ENCODE measurements around the gene SINHCAF.
"Not testable (repeated sequence)": the region's sequence is repeated elsewhere in the genome, so short reads cannot be mapped to it uniquely, and the experiment has no call there.

Gene SINHCAF

GRCh38 chr12:31325877-31326631 lies at the start of gene SINHCAF:
SINHCAF (minus strand) TSS chr12:31326150; CDS start chr12:31298204, 27,946 bp downstream.
- peak; percentile 98 for DNase-seq (ENCODE audit: low read depth in 2 of 2, low spot score in 1 of 2)

- not testable (repeated sequence) for DNase-seq (ENCODE audit: low read depth in 2 of 2, low spot score in 1 of 2)
Observed at GRCh38 chr12:31375422-31375821, 49.5 kb upstream of the SINHCAF start.

DNA sequence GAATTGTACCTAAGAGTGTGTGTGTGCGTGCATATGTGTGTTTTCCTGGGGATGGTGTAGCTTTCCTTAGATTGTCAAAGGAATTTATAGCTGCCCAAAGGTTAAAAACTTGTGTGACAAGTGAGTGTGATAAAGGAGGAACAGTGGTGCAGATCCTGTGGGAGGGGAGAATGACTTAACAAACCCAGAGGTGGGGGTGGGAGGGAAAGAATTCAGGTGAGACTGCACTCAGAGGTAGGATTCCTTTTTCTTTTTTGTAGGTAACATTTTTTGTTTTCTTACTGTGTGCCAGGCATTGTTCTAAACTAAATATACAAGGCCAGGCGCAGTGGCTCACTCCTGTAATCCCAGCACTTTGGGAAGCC lies 45.3 kb upstream of the SINHCAF start:
- no peak for DNase-seq (ENCODE audit: low read depth in 2 of 2, low spot score in 1 of 2)

GRCh38 chr12:31370531-31371255 lies 44.7 kb upstream of the SINHCAF start:
- DNase-seq (ENCODE audit: low read depth in 2 of 2, low spot score in 1 of 2): no peak

- no peak for DNase-seq (ENCODE audit: low read depth in 2 of 2, low spot score in 1 of 2)
Observed at GRCh38 chr12:31369712-31370521, 44.0 kb upstream of the SINHCAF start.

GRCh38 chr12:31368666-31369361 lies 42.9 kb upstream of the SINHCAF start:
- no peak for DNase-seq (ENCODE audit: low read depth in 2 of 2, low spot score in 1 of 2)

- no peak for DNase-seq (ENCODE audit: low read depth in 2 of 2, low spot score in 1 of 2)
Observed at GRCh38 chr12:31366104-31366621, 40.2 kb upstream of the SINHCAF start.

DNA sequence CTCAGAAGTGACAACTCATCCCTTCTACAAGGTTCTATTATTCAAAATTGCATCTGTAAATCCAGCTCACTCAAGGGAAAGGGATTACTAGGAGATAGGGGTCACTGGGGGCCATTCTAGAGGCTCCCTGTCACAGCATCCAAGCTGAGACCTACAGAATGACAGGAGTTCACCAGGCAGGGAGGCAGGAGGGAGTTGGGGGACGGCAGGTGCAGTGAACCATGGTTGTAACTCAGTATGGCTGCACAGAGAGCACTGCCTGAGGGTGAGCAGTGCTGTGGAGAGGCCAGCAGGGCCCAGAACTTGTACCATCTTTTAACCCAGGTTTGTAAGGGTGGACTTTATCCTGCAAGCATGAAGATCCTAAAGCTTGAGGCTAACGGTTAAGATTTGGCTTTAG lies 37.9 kb upstream of the SINHCAF start:
- DNase-seq (ENCODE audit: low read depth in 2 of 2, low spot score in 1 of 2): no peak

DNA sequence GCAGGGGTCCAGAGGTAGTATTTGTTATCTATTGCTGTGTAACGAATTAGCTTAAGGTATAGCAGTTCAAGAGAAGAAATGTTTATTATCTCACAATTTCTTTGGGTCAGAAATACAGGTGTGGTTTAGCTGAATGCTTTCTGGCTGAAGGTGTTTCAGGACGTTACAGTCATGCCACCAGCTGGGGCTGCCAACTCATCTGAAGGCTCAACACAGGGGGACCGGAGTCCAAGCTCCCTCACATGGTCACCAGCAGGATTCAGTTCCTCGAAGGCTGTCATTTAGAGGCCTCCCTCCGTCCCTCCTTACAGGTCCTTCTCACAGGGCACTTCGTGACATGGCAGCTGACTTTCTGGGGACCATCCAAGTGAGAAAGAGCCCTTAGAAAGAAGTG lies 37.5 kb upstream of the SINHCAF start:
- DNase-seq (ENCODE audit: low read depth in 2 of 2, low spot score in 1 of 2): no peak

- no peak for DNase-seq (ENCODE audit: low read depth in 2 of 2, low spot score in 1 of 2)
Observed at GRCh38 chr12:31362759-31363415, 36.9 kb upstream of the SINHCAF start.

GRCh38 chr12:31362115-31362758 lies 36.3 kb upstream of the SINHCAF start:
- DNase-seq (ENCODE audit: low read depth in 2 of 2, low spot score in 1 of 2): no peak

DNA sequence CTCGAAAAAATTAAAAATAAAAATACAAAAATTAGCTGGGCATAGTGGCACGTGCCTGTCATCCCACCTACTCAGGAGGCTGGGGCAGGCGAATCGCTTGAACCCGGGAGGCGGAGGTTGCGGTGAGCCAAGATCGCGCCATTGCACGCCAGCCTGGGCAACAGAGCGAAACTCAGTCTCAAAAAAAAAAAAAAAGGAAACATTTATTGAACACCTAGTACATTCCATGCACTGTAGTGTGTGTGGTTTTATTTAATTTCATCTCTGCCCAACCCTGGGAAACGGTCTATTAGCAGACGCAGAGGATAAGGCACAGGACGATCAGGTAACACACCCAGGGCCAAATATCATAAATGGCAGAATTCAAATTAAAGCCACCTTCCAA lies 35.8 kb upstream of the SINHCAF start:
- DNase-seq (ENCODE audit: low read depth in 2 of 2, low spot score in 1 of 2): no peak

DNA sequence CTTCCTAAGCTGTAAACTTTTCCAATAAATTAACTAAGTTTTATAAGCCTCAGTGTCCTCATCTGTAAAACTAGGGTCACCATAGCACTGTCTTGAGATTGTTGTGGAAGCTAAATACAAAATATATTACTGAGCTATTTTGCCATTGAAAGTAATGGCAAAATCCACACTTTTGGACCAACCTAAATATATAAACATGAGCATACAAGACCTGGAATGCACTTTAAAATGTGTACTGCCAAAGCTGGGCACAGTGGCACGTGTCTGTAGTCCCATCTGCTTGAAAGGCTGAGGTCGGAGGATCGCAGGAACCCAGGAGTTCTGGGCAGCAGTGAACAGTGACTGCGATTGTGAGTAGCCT lies 29.8 kb upstream of the SINHCAF start:
- no peak for DNase-seq (ENCODE audit: low read depth in 2 of 2, low spot score in 1 of 2)

- no peak for DNase-seq (ENCODE audit: low read depth in 2 of 2, low spot score in 1 of 2)
Observed at GRCh38 chr12:31353750-31354708, 28.1 kb upstream of the SINHCAF start.

GRCh38 chr12:31346267-31346666 lies 20.3 kb upstream of the SINHCAF start:
- no peak for DNase-seq (ENCODE audit: low read depth in 2 of 2, low spot score in 1 of 2)

DNA sequence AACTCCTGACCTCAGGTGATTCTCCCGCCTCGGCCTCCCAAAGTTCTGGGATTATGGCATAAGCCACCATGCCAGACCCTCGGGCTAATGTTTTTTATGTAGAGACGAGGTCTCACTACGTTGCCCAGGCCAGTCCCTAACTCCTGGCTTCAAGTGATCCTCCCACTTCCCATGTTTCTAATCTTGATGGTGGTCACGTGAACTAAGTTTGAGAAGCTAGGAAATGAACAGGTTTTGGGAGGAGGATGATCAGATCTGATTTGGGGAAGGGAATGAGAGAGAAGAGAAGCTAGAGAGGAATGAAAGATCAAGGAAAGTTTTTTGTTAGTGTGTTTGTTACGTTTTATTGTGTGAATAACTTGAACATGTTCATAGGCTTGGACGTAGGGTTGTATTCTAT lies 17.2 kb upstream of the SINHCAF start:
- no peak for DNase-seq (ENCODE audit: low read depth in 2 of 2, low spot score in 1 of 2)

- DNase-seq (ENCODE audit: low read depth in 2 of 2, low spot score in 1 of 2): no peak
Observed at GRCh38 chr12:31342286-31342685, 16.3 kb upstream of the SINHCAF start.

DNA sequence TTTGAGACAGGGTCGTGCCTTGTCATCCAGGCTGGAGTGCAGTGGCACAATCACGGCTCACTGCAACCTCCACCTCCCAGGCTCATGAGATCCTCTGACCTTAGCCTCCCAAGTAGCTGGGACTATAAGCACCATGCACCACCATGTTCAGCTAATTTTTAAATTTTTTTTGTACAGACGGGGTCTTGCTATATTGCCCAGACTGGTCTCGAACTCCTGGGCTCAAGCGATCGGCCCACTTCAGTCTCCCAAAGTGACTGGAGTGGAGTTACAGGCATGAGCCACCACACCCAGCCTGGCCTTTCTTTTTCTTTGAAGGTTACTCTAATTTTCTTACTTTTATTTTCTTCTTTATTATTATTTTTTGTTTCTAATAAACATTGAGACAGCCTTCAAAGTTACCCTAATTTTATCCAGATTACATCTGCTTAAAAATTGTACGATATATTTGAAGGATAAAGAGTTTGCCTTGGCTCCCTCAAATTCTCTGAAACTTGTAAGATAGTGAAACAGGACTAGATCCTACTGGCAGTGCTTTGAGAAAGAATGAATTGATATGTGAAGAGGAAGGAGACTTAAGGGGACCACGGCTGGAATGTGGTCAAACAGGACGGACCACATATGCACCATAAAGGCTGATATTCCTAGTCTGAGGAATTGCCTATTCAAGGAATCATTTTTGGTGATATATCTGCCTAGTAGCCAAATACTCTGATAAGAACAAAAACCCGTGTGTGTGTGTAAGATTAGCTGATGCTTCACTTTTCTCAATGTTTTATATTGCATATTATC lies 14.1 kb upstream of the SINHCAF start:
- DNase-seq (ENCODE audit: low read depth in 2 of 2, low spot score in 1 of 2): no peak
